ENCODE measurements around the gene ZSCAN23.

ZSCAN23 gene

GRCh38 chr6:28383235-28384142, 59.8 kb downstream of the ZSCAN23 start:
- no peaks in the 10 kb centered on the region for H3K4me1 ChIP-seq (ENCODE audit: control insufficient read depth, insufficient read depth, low read length)
- H3K9me3 ChIP-seq (ENCODE audit: control insufficient read depth, low read length): no peaks in the 10 kb centered on the region
- 11 to 12% methylated on average over 31 of the region's 31 CpGs for WGBS, 2 experiments
- H3K4me3 ChIP-seq (ENCODE audit: insufficient read depth, low read depth, low read length): peak overlapping the region; percentile 54
- peaks cover 49% of the 10 kb centered on the region for H3K36me3 ChIP-seq (ENCODE audit: control insufficient read depth, insufficient read depth, low read length)
- H3K27ac ChIP-seq (ENCODE audit: insufficient read depth, low read depth, low read length, poor library complexity, severe bottlenecking): peak overlapping the region; percentile 41
- H3K27me3 ChIP-seq (ENCODE audit: control insufficient read depth, insufficient read depth, low read length, poor library complexity, severe bottlenecking): no peaks in the 10 kb centered on the region

Measured in ectodermal cell (in vitro differentiated cells).